RWPE2 (cell line): ENCODE data around the gene S1PR3.
A peak's percentile ranks its signal among the peaks of the same experiment; 100 is the strongest.

Source experiments
- ATAC-seq: fragments of 200-7000 bp; cut with Tn5 transposase; 3 replicates; pipeline ENCODE4 v1.9.1; 2021; ENCODE audit warnings: low read depth
- DNase-seq: peaks from one replicate; pipeline ENCODE4 v3.0.0-alpha.2; 2020; ENCODE audit warnings: low spot score
- H3K27ac ChIP-seq: fragments of 450-650 bp; 2 replicates; pipeline ENCODE4 v1.5.1; 2017; ENCODE audit warnings: mild to moderate bottlenecking; ENCODE audit not compliant: poor library complexity, severe bottlenecking
- H3K27me3 ChIP-seq: fragments of 250-450 bp; sonication (Bioruptor Pico); 2 replicates; pipeline ENCODE4 v1.5.1; 2021; ENCODE audit warnings: mild to moderate bottlenecking, moderate library complexity; ENCODE audit not compliant: insufficient read depth, poor library complexity, severe bottlenecking
- H3K36me3 ChIP-seq: fragments of 250-450 bp; sonication (Bioruptor Pico); 2 replicates; pipeline ENCODE4 v1.5.1; 2020; ENCODE audit warnings: low read depth, mild to moderate bottlenecking, moderate library complexity
- H3K4me1 ChIP-seq: fragments of 250-450 bp; sonication (Bioruptor Pico); 2 replicates; pipeline ENCODE4 v1.5.1; 2021; ENCODE audit warnings: mild to moderate bottlenecking, moderate library complexity; ENCODE audit not compliant: insufficient read depth, poor library complexity, severe bottlenecking
- H3K4me3 ChIP-seq: fragments of 250-450 bp; sonication (Bioruptor Pico); 2 replicates; pipeline ENCODE4 v1.5.1; 2021; ENCODE audit warnings: mild to moderate bottlenecking, moderate library complexity; ENCODE audit not compliant: severe bottlenecking
- H3K9me3 ChIP-seq: fragments of 250-450 bp; sonication (Bioruptor Pico); 2 replicates; pipeline ENCODE4 v1.5.1; 2021; ENCODE audit warnings: mild to moderate bottlenecking, moderate library complexity; ENCODE audit not compliant: severe bottlenecking
- TF ChIP-seq, protein P1 (sequence below): fragments of 450-650 bp; IDR thresholded peaks from one replicate; pipeline ENCODE4 v1.5.1; 2017; ENCODE audit warnings: mild to moderate bottlenecking, moderate library complexity; ENCODE audit not compliant: poor library complexity, severe bottlenecking

Gene S1PR3

DNA sequence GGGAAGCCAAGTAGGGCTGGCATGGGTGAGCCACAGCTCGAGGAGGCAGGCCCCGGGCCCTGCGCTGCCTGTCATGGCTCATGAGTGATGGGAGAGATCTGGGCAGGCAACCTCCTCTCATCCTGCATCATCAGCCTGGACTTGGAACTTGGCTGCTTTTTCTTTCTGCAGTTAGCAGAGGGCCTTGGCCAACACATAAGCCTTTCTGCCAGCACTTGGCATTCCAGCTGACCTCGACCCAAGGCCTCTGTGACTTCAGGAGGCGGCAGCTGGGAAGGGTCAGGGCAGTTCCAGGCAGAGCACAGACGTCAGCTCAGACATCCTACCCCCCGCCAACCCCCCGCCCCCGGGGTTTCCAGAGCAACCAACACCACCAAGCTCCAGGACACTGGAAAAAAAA, 7.6 kb downstream of the S1PR3 start:
- TF ChIP-seq, protein P1, sequence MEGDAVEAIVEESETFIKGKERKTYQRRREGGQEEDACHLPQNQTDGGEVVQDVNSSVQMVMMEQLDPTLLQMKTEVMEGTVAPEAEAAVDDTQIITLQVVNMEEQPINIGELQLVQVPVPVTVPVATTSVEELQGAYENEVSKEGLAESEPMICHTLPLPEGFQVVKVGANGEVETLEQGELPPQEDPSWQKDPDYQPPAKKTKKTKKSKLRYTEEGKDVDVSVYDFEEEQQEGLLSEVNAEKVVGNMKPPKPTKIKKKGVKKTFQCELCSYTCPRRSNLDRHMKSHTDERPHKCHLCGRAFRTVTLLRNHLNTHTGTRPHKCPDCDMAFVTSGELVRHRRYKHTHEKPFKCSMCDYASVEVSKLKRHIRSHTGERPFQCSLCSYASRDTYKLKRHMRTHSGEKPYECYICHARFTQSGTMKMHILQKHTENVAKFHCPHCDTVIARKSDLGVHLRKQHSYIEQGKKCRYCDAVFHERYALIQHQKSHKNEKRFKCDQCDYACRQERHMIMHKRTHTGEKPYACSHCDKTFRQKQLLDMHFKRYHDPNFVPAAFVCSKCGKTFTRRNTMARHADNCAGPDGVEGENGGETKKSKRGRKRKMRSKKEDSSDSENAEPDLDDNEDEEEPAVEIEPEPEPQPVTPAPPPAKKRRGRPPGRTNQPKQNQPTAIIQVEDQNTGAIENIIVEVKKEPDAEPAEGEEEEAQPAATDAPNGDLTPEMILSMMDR = no peak
- Histone ChIP-seq H3K4me1 (no peaks in the 10 kb centered on the region), H3K27me3 (no peaks in the 10 kb centered on the region), H3K9me3 (no peaks in the 10 kb centered on the region), H3K27ac (no peak overlapping the region), H3K36me3 (no peaks in the 10 kb centered on the region), H3K4me3 (no peak overlapping the region)
- DNase-seq (no peak), ATAC-seq (no peak)

DNA sequence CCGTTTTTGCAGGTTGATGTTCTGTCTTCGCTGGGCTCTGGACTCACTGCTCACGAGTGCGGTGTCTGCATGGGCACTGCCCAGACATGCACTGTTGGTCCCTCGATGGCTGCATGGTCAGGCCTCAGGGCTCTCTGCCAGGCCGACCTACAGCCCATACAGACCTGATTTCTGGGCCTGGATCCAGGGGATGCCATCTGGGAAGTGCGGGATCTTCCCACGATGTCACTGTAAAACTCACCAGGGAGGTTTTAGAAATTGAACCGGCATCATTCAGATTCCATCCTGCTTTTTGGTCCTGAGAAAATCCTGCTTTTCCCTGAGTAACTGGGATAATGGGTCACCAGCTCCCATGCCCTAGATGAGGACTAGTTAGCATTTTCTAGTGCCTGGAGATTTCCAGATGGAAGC, 9.1 kb downstream of the S1PR3 start:
- ATAC-seq (no peak), DNase-seq (no peak)
- no peaks in the 10 kb centered on the region for H3K27me3 ChIP-seq
- no peak overlapping the region for H3K27ac ChIP-seq
- H3K4me3 ChIP-seq = no peak overlapping the region
- H3K36me3 ChIP-seq = no peaks in the 10 kb centered on the region
- TF ChIP-seq, protein P1 = no peak
- no peaks in the 10 kb centered on the region for H3K4me1 ChIP-seq
- no peaks in the 10 kb centered on the region for H3K9me3 ChIP-seq

DNA sequence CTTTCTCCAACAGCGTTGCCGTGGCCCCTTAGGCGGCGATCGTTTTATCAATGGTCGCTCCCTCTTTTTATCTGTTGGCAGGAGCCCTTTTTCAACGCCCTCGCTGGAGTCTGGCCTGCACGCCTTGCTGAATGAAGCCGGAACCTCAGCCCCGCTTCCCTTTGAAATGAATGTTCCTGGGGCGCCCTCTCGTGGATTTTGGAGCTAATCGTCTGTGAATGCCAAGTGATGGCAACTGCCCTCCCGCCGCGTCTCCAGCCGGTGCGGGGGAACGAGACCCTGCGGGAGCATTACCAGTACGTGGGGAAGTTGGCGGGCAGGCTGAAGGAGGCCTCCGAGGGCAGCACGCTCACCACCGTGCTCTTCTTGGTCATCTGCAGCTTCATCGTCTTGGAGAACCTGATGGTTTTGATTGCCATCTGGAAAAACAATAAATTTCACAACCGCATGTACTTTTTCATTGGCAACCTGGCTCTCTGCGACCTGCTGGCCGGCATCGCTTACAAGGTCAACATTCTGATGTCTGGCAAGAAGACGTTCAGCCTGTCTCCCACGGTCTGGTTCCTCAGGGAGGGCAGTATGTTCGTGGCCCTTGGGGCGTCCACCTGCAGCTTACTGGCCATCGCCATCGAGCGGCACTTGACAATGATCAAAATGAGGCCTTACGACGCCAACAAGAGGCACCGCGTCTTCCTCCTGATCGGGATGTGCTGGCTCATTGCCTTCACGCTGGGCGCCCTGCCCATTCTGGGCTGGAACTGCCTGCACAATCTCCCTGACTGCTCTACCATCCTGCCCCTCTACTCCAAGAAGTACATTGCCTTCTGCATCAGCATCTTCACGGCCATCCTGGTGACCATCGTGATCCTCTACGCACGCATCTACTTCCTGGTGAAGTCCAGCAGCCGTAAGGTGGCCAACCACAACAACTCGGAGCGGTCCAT, 10.0 kb downstream of the S1PR3 start:
- peak; percentile 89 for ATAC-seq
- TF ChIP-seq, protein P1 = peak; percentile 85
- Histone ChIP-seq H3K27ac (no peak overlapping the region), H3K27me3 (no peaks in the 10 kb centered on the region), H3K36me3 (no peaks in the 10 kb centered on the region), H3K4me1 (no peaks in the 10 kb centered on the region), H3K9me3 (no peaks in the 10 kb centered on the region), H3K4me3 (no peak overlapping the region)
- no peak for DNase-seq

DNA sequence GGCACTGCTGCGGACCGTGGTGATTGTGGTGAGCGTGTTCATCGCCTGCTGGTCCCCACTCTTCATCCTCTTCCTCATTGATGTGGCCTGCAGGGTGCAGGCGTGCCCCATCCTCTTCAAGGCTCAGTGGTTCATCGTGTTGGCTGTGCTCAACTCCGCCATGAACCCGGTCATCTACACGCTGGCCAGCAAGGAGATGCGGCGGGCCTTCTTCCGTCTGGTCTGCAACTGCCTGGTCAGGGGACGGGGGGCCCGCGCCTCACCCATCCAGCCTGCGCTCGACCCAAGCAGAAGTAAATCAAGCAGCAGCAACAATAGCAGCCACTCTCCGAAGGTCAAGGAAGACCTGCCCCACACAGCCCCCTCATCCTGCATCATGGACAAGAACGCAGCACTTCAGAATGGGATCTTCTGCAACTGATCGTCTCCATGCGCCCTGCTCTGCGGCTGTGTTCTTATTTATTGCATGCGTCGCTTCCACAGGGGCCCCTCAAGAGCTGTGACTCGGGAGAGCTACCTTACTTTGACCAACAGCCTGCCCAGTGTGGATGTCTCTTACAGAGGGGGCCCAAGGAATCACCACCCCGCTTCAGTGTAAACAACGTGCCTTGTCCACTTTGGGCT, 10.8 kb downstream of the S1PR3 start:
- no peaks in the 10 kb centered on the region for H3K9me3 ChIP-seq
- TF ChIP-seq, protein P1 = no peak
- no peaks in the 10 kb centered on the region for H3K36me3 ChIP-seq
- no peaks in the 10 kb centered on the region for H3K4me1 ChIP-seq
- H3K4me3 ChIP-seq = no peak overlapping the region
- no peaks in the 10 kb centered on the region for H3K27me3 ChIP-seq
- no peak overlapping the region for H3K27ac ChIP-seq
- no peak for DNase-seq
- no peak for ATAC-seq
